Measurements from ENCODE around the gene RBKS. TPM values are rescaled to one million over a fixed set of nuclear protein-coding genes. Genes with fewer than 3 reads are reported as not detected.

Gene RBKS
- total and polyA plus RNA-seq, 2 of the 8 experiments (the other 6 are each of a cell fraction or from before 2014, with no cell fraction given), result 1.1 to 1.5 TPM

- TF ChIP-seq CHD7 (IDR thresholded peaks at IDR 0.05; ENCODE audit: insufficient replicate concordance, low read length), result no peak
- no peak for TF ChIP-seq NANOG (IDR thresholded peaks at IDR 0.05; ENCODE audit: insufficient read depth, low read depth, low read length, poor library complexity, severe bottlenecking)
- no peak for TF ChIP-seq KDM1A (IDR thresholded peaks at IDR 0.05; ENCODE audit: borderline replicate concordance, low read length)
- TF ChIP-seq USF2 (IDR thresholded peaks at IDR 0.05; ENCODE audit: low read length), result no peak
- no peak for TF ChIP-seq CBX8 (IDR thresholded peaks at IDR 0.05; ENCODE audit: borderline replicate concordance, low read depth, low read length)
- no peak for TF ChIP-seq SRF (IDR thresholded peaks at IDR 0.05; ENCODE audit: low read depth, low read length)
These were observed 5.0 kb downstream of the RBKS start (continued) for GRCh38 chr2:27885234-27885633.

Measured in H1 (cell line).